GM21367 (cell line): ENCODE measurements around the gene DICER1.

Source experiments
- ATAC-seq: cut with Tn5 transposase; IDR thresholded peaks from one replicate; pipeline ENCODE4 v1.9.1; 2021; ENCODE audit not compliant: unreplicated experiment

Gene DICER1

DNA sequence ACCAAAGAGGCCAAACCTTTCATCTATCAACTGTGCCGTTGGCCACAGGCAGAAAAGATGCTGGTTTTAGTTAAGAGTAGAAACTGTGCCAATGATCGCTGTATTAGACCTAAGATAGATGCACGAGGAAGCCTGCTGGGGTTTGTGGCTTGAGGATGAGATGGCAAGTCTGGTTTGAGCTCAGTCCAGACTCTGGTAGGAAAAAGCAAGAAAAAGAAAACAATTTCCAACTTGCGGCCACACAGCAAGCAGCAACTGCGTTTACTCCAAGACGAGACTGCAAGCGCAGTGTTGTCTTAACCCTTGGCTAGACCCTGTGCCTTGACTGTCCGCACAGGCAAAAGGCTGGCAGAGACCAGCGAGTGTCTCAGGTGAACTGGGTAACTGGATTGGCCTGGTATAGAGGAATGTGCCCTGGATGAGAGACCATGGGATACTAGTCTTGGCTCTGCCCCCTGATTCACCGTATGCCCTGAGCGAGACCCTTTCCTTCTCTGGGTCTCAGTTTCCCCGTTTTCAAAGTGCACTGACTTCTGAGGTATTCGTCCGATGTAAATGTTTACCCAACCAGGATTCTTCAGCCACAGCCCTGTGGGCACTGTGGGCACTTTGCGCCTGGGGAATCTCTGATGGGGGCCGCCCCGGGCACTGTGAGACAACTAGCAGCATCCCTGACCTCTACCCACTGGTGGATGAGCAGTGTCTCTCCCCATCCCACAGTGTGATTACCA is 113.4 kb downstream of the DICER1 start:
- no peak for ATAC-seq

DNA sequence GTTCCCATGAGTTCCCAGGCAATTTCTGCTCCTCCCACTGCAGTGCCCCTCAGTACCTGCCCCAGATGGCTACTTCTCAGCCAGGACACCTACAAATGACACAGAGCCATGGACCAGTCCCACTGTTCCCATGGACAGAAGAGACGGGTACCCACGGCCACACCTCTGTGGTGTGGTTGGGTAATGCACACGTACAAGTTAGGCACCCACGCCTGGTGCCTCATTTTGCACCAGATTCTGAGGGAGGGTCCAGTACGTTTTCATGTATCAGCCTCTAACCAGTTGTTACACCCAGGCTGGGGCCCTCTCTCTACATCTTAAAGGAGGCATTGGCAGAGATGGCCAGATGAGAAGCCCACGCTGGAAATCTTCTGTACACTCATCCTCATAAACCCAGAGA is 114.0 kb downstream of the DICER1 start:
- ATAC-seq: no peak

DNA sequence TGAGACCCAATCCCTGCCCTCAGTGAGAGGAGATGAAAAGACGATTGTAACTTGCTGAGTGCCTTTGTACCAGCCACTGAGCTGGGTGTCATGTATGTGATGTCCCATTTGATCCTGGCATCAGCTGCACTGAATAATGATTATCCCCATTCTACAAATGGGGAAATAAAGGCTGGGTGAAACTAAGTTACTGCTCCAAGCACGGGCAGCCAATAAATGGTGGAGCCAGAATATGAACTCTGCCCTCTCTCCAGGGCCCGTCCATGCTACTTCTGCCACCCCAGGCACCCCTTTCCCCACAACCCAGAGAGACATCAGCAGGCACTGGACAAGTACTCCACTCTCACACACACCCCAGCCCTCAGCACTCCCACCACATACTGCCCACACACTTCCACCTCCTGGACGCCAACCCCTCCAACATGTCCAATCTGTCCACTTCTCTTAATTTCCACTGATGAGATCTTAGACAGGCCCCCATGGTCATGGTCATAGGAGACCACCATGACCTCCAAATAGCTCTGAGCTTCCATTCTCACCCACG is 115.8 kb downstream of the DICER1 start:
- no peak for ATAC-seq

DNA sequence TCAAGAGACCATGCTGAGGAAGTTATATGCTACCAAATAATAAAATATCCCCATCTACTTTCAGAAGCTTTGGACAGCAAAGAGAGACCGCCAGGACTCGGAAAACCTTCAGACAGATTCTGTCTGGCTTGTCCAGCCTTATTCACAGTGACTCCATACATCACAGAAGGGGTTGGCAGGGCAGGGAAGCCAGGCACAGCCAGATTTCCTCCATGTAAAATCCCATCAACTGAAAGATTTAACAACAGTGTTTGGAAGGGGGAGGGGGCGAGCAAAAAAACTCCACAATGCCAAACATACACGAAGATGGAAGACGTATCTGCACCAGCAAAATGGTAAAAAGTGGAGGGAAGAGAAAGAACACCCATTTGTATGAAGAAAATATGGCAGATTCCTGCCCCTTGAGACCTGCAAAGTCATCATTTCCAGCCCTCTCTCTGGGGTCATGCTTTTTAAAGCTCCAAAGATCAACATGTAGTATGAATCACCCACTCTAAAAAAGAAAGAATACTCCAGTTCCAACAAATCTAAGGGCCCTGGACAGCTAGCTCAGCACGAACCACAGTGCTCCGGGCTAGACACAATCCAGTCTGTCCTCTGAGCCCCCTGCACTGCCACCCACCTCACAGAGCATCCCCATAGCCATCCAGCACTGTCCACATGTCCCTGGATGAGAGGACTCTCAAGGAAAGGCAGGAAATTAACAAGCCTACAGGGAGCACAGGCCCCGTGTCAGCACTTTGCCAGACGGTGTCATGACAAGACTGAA is 116.4 kb downstream of the DICER1 start:
- no peak for ATAC-seq

DNA sequence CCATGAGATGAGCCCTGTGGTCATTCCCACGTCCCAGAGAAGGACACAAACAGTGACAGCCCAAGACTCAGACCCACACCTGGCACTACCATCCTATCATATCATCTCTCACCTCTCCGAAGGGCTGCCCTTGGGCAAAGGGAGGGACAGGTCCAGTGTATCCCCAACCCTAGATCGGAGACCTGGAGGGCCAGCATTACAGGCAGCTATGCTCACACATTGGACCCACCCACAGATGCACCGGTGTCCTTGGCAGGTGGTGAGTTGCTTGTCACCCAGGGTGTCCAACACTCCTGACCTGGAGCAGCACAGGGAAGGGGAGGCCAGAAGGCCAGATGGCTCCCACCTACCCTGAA is 117.4 kb downstream of the DICER1 start:
- ATAC-seq: no peak

DNA sequence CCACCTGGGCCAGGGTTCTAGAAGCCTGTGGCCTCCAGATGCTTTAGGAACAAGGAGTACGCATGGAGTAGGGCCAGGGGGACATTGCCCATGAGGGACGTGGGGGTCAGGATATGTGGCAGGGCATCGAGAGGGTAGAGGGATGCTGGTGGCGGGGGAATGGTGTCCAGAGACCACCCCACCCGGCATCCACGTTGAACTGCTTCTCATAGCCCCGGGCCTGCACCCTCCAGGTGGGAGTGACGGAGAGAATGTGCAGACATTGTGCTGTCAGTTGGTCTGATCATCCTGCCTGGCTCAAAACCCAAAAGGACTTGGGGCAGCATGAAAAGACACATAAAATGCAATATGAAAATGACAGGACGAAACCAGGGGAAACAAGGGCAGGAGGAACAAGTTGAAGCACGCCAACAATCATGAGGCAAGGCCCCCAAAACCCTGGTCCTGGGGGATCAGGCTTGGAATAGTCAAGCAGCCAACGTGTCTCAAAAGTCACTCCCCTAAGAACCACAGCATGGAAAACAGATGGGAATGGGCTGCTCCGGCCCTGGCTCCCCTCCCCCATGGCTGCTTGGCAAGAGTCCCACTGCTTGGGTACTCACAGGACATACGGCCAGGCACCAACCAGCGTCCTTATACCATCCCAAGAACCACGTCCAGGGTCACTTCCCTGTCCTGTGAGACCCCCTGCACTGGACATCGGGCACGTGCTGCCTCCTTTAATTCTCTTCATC is 117.9 kb downstream of the DICER1 start:
- no peak for ATAC-seq

DNA sequence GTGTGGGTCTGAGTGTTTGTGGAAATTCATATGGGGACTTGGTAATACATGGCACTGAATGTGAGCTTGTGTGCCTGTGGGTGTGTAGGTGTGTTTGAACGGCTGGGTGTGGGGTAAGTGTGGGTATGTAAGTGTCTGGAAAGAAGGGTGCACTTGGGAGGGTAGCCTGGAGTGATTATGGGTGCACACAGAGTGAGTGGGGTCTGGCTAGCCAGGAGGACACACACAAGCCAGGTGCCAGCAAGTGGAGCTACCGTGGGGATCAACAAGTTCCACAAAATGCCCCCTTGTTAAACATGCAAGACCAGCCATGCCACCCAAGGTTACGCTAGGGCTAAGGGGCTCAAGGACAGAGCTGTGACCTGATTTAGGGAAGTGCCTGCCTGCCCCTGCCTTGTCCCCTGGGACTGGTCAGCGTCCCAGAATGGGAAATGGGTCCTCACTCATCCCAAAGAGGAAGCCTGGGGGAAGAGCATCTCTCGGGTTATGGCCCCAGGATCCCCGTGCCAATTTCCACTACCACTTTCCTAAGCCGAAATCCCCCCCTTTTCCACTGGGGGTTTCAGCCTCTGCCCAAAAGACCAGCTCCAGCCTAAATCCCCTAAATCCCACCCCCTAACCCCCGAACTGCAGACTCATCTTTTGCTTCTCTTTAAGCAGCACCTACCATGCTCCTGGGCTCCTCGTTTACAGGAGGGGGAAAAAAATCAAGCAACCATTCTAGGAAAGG is 118.6 kb downstream of the DICER1 start:
- no peak for ATAC-seq

DNA sequence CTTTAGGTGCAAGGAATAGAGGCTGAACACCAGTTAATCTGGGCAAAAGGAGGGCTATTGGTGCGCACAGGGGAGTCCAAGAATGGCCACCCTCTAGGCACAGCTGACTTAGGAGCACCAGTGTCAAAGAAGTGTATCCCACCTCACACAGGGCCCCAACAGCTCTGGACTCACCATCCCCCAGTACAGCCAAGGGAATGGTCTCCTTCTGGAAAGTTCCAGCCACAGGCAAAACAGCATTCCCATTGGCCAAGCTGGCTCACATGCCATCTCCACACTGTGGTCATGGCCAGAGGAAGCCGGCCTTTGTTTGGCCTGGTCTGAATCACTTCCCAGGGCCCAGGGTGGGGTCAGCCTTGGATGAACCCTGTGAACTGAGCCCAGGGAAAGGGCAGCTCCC is 120.1 kb downstream of the DICER1 start:
- no peak for ATAC-seq
